Upper lobe of left lung (tissue), 4 donors: ENCODE results near the gene DNLZ.

Source experiments
- POLR2A ChIP-seq, 4 donors: fragments of 450-650 bp; IDR thresholded peaks; one replicate each; pipeline ENCODE4 v1.5.1; 2016 to 2017; ENCODE audit warnings: antibody characterized with exemption in 4 of 4, mild to moderate bottlenecking in 2 of 4
- POLR2AphosphoS5 ChIP-seq, 2 donors: sonication (generic); formaldehyde crosslinking; IDR thresholded peaks; one replicate each; pipeline ENCODE4 v1.5.1; 2017; ENCODE audit warnings: antibody characterized with exemption in 2 of 2
- TF ChIP-seq, protein P1 (sequence below), 6 experiments: fragments of 450-650 bp in 4 of 6; fragments of 200-600 bp in 2 of 6; sonication (generic) in 2 of 6; IDR thresholded peaks; one replicate each; pipeline ENCODE4 v1.5.1; 2016 to 2019; ENCODE audit warnings: antibody characterized with exemption in 6 of 6

DNA sequence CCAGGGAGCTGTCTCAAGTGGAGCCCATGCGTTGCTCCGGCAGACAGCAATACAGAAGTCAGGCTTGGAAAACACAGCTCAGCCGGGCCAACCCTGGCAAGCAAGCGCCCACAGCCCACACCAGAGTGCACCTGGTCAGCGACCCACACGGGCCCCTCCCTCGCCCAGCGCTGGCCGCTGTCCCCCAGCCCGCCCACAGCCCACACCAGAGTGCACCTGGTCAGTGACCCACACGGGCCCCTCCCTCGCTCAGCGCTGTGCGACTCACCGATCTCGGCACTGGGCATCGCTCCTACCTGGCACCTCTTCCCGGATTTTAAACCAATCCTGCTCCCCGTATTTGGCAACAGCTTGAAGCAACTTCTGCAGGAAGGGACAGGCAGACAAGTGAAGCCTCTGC is 23.7 kb upstream of the DNLZ start:
- no peak for TF ChIP-seq POLR2A (IDR thresholded peaks at IDR 0.05)
- TF ChIP-seq POLR2AphosphoS5 (IDR thresholded peaks at IDR 0.05): no peak
- TF ChIP-seq, protein P1, sequence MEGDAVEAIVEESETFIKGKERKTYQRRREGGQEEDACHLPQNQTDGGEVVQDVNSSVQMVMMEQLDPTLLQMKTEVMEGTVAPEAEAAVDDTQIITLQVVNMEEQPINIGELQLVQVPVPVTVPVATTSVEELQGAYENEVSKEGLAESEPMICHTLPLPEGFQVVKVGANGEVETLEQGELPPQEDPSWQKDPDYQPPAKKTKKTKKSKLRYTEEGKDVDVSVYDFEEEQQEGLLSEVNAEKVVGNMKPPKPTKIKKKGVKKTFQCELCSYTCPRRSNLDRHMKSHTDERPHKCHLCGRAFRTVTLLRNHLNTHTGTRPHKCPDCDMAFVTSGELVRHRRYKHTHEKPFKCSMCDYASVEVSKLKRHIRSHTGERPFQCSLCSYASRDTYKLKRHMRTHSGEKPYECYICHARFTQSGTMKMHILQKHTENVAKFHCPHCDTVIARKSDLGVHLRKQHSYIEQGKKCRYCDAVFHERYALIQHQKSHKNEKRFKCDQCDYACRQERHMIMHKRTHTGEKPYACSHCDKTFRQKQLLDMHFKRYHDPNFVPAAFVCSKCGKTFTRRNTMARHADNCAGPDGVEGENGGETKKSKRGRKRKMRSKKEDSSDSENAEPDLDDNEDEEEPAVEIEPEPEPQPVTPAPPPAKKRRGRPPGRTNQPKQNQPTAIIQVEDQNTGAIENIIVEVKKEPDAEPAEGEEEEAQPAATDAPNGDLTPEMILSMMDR (IDR thresholded peaks at IDR 0.05): no peak
